Ovary (tissue), 9 donors: ENCODE measurements around the gene ETF1. TPM values are rescaled to one million over a fixed set of nuclear protein-coding genes. Genes with fewer than 3 reads are reported as not detected.

ENCODE experiments used
- DNase-seq, 5 donors: peaks; one replicate each; pipeline ENCODE4 v3.0.0-alpha.2; 2019 to 2020
- H3K27ac ChIP-seq, 2 donors: fragments of 200-600 bp; one replicate each; pipeline versions ENCODE4 v1.5.1 to v1.8.0; 2019 to 2022
- H3K27me3 ChIP-seq: fragments of 200-600 bp; one replicate; pipeline ENCODE4 v1.8.0; 2022
- H3K36me3 ChIP-seq: fragments of 200-600 bp; sonication (generic); one replicate; pipeline ENCODE4 v1.5.1; 2019
- H3K4me1 ChIP-seq: one replicate; pipeline ENCODE4 v1.8.1; 2013; ENCODE audit warnings: mild to moderate bottlenecking, moderate library complexity; ENCODE audit not compliant: insufficient read depth
- H3K4me3 ChIP-seq: fragments of 200-600 bp; sonication (generic); one replicate; pipeline ENCODE4 v1.5.1; 2017
- H3K9me3 ChIP-seq, 2 donors: fragments of 200-600 bp in 1 of 2; sonication (generic) in 1 of 2; one replicate each; pipeline versions ENCODE4 v1.5.1 to v1.8.1; 2013 to 2019; ENCODE audit warnings: mild to moderate bottlenecking in 1 of 2, moderate library complexity in 1 of 2
- EP300 ChIP-seq: sonication (generic); formaldehyde crosslinking; IDR thresholded peaks from one replicate; pipeline ENCODE4 v1.6.1; 2017; ENCODE audit warnings: antibody characterized with exemption
- POLR2A ChIP-seq: fragments of 450-650 bp; IDR thresholded peaks from one replicate; pipeline ENCODE4 v1.6.1; 2017; ENCODE audit warnings: antibody characterized with exemption, mild to moderate bottlenecking, moderate library complexity
- WGBS, 3 donors: extraction: QIAGEN DNeasy Blood & Tissue Kit in 1 of 3; methylation state at CpG; one replicate each; pipeline versions ENCODE4 v1.1.5 to v1.1.7; 2013 to 2017; 5-methylcytosine and 5-hydroxymethylcytosine counted together
- intact Hi-C, 4 donors: fragments of 100-400 bp; cut with DNase I; formaldehyde crosslinking; loops; one replicate each; pipeline versions ENCODE4 v1.11.0 to v1.15.1; 2022 to 2023
- polyA plus RNA-seq, 2 donors: library from polyadenylated mRNA; stranded (reverse); fragments of 200-250 nt in 1 of 2; fragments of 350-450 nt in 1 of 2; fragmentation: Illumina TruSeq in 1 of 2; extraction: RNeasy Lipid Tissue Mini Kit (QIAGEN cat#74804) in 1 of 2; gene quantifications; one replicate each; pipeline ENCODE4 v1.2.3, GENCODE V29; 2013 to 2014
- total RNA-seq, 7 donors: library from RNA; depleted of rRNA in 2 of 7; stranded (reverse); fragments of >200 nt in 2 of 7; fragmentation: NEBNext Ultra II Directional in 3 of 7; extraction: Animal tissue kit (Norgen Biotek cat#: 25700) in 3 of 7; gene quantifications; one replicate each; pipeline versions ENCODE4 v1.1.0 to v1.2.4, GENCODE V29; 2016 to 2023
- TF ChIP-seq, protein P1 (sequence below), 3 donors: fragments of 450-650 bp in 2 of 3; fragments of 200-600 bp in 1 of 3; IDR thresholded peaks; one replicate each; pipeline versions ENCODE4 v1.5.1 to v1.8.0; 2016 to 2022; ENCODE audit warnings: antibody characterized with exemption in 3 of 3, mild to moderate bottlenecking in 1 of 3
- donor health status: DM: no; HTN: no; CAD: no; lungs with moderate emphysema.
- donor health status: DM: no; HTN: no; CAD: no.
- donor health status: Bipolar disorder and iron deficiency.
- donor health status: DM: yes; HTN: yes; CAD: no.
- donor health status: DM: no; HTN: no; CAD: no.
- donor health status: DM: yes; HTN: yes; CAD: no.

ETF1 gene
- total and polyA plus RNA-seq, 9 donors, result 29.3 to 106 (median 68.3) TPM

DNA sequence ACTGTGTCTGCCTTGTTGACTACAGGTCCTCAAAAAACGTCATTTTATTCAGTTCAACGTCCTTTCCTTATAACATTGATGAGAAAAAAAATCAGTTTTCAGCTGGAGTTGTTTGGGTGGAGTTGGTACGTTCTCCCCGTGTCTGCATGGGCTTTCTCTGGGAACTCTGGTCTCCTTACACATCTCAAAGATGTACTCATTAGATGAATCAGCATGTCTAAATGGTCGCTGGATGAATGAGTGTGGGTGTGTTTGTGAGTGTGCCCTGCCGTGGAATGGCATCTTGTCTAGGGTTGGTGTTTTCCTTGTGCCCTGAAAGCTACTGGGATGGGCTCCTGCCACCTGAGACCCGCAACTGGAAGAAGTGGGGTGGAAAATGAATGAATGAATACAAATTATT is 47.7 kb downstream of the ETF1 start:
- TF ChIP-seq, protein P1, sequence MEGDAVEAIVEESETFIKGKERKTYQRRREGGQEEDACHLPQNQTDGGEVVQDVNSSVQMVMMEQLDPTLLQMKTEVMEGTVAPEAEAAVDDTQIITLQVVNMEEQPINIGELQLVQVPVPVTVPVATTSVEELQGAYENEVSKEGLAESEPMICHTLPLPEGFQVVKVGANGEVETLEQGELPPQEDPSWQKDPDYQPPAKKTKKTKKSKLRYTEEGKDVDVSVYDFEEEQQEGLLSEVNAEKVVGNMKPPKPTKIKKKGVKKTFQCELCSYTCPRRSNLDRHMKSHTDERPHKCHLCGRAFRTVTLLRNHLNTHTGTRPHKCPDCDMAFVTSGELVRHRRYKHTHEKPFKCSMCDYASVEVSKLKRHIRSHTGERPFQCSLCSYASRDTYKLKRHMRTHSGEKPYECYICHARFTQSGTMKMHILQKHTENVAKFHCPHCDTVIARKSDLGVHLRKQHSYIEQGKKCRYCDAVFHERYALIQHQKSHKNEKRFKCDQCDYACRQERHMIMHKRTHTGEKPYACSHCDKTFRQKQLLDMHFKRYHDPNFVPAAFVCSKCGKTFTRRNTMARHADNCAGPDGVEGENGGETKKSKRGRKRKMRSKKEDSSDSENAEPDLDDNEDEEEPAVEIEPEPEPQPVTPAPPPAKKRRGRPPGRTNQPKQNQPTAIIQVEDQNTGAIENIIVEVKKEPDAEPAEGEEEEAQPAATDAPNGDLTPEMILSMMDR (IDR thresholded peaks at IDR 0.05), result no peak
- TF ChIP-seq POLR2A, result no peak
- TF ChIP-seq EP300, result no peak
- intact Hi-C loops, result loop anchor here in 1 of 4 donors (10.0 kb wide), 1 partner anchor 741 kb away; the partner anchor contains the start of gene HNRNPA0

GRCh38 chr5:138492560-138493045 is 50.4 kb downstream of the ETF1 start:
- H3K27me3 ChIP-seq, result no peaks in the 10 kb centered on the region
- intact Hi-C loops, result loop anchor here in 1 of 4 donors (10.0 kb wide), 1 partner anchor 738 kb away; the partner anchor contains the start of gene HNRNPA0
- H3K36me3 ChIP-seq, result no peaks in the 10 kb centered on the region
- peak in 1 of 5 donors; percentile 44 for DNase-seq
- peaks cover 15% of the 10 kb centered on the region for H3K4me1 ChIP-seq
- WGBS, 3 donors, result 7 to 12% (median 12%) methylated on average over 10 of the region's 10 CpGs
- no peaks in the 10 kb centered on the region for H3K9me3 ChIP-seq
- H3K27ac ChIP-seq, result peak overlapping the region; percentile 9 to 71
- H3K4me3 ChIP-seq, result peak overlapping the region; percentile 51
- no peak for TF ChIP-seq POLR2A
- TF ChIP-seq EP300, result no peak
- TF ChIP-seq, protein P1 (IDR thresholded peaks at IDR 0.05), result no peak

More for the DNA sequence above, 47.7 kb downstream of the ETF1 start:
- no peaks in the 10 kb centered on the region for H3K36me3 ChIP-seq
- no peaks in the 10 kb centered on the region for H3K9me3 ChIP-seq
- no peak for DNase-seq
- no peaks in the 10 kb centered on the region for H3K27me3 ChIP-seq
- no peak overlapping the region for H3K4me3 ChIP-seq
- peaks cover 11% of the 10 kb centered on the region for H3K4me1 ChIP-seq
- WGBS, 3 donors, result 76 to 81% (median 77%) methylated on average over 7 of the region's 7 CpGs
- H3K27ac ChIP-seq, result no peak overlapping the region

GRCh38 chr5:138491669-138492559 is 51.1 kb downstream of the ETF1 start:
- intact Hi-C loops, result loop anchor here in 2 of 4 donors (2.0 to 10.0 kb wide), 2 partner anchors 29 to 737 kb away; partner anchors contain the start of gene HNRNPA0 (in 1 of the 2)
- no peaks in the 10 kb centered on the region for H3K27me3 ChIP-seq
- DNase-seq, result peak; percentile 93 to 96 (median 95)
- TF ChIP-seq, protein P1 (IDR thresholded peaks at IDR 0.05), result no peak
- TF ChIP-seq EP300 (no peak), POLR2A (peak; percentile 69)
- H3K9me3 ChIP-seq, result no peaks in the 10 kb centered on the region
- peak overlapping the region; percentile 9 to 71 for H3K27ac ChIP-seq
- H3K4me1 ChIP-seq, result peaks cover 15% of the 10 kb centered on the region
- WGBS, 3 donors, result 2 to 4% (median 2%) methylated on average over 51 to 93 of the region's 93 CpGs
- H3K4me3 ChIP-seq, result peak overlapping the region; percentile 51
- H3K36me3 ChIP-seq, result no peaks in the 10 kb centered on the region

DNA sequence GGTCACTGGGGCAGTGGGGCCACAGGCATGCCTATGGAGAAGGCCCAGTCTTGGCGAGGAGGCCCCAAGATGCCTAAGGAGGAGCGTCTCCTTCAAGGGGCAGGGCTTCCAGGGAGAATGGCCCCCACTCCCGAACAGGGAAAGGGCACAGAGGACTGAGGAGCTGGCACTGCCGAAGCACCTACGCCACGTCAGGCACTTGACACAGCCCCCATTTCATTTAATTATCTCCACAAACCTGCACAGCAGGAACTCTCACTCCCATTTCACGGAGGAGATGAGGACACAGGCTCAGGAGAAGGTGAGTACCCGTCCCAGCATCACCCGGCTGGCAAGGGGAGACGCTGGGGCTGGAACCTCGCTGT is 51.8 kb downstream of the ETF1 start:
- intact Hi-C loops, result loop anchor here in 2 of 4 donors (2.0 to 10.0 kb wide), 2 partner anchors 28 to 736 kb away; partner anchors contain the start of gene HNRNPA0 (in 1 of the 2)
- peak in 2 of 5 donors; percentile 38 to 39 for DNase-seq
- Histone ChIP-seq H3K27me3 (no peaks in the 10 kb centered on the region), H3K9me3 (no peaks in the 10 kb centered on the region), H3K4me1 (peaks cover 15% of the 10 kb centered on the region), H3K27ac (no peak overlapping the region), H3K36me3 (no peaks in the 10 kb centered on the region), H3K4me3 (peak overlapping the region; percentile 43)
- TF ChIP-seq, protein P1 (IDR thresholded peaks at IDR 0.05), result no peak
- TF ChIP-seq EP300 (no peak), POLR2A (no peak)
- 51 to 59% (median 55%) methylated on average over 11 of the region's 11 CpGs for WGBS, 3 donors
